ENCODE measurements around the gene MMP20. TPM values are rescaled to one million over a fixed set of nuclear protein-coding genes. Genes with fewer than 3 reads are reported as not detected.

Gene MMP20
- polyA plus RNA-seq, 4 donors: not detected

GRCh38 chr11:102596578-102596977 lies 28.6 kb downstream of the MMP20 start:
- DNase-seq (ENCODE audit: low read depth in 4 of 4, low spot score in 3 of 4): no peak

GRCh38 chr11:102592634-102593581 lies 32.2 kb downstream of the MMP20 start:
- no peak for DNase-seq (ENCODE audit: low read depth in 4 of 4, low spot score in 3 of 4)

GRCh38 chr11:102592131-102592530 lies 33.0 kb downstream of the MMP20 start:
- no peak for DNase-seq (ENCODE audit: low read depth in 4 of 4, low spot score in 3 of 4)

GRCh38 chr11:102591160-102591718 lies 33.9 kb downstream of the MMP20 start:
- no peak for DNase-seq (ENCODE audit: low read depth in 4 of 4, low spot score in 3 of 4)

GRCh38 chr11:102590276-102591049 lies 34.7 kb downstream of the MMP20 start:
- no peak for DNase-seq (ENCODE audit: low read depth in 4 of 4, low spot score in 3 of 4)

GRCh38 chr11:102589047-102589459 lies 36.1 kb downstream of the MMP20 start:
- no peak for DNase-seq (ENCODE audit: low read depth in 4 of 4, low spot score in 3 of 4)

GRCh38 chr11:102587722-102588121 lies 37.4 kb downstream of the MMP20 start:
- DNase-seq (ENCODE audit: low read depth in 4 of 4, low spot score in 3 of 4): no peak

- no peak for DNase-seq (ENCODE audit: low read depth in 4 of 4, low spot score in 3 of 4)
Observed at GRCh38 chr11:102583141-102583873, 41.8 kb downstream of the MMP20 start.

GRCh38 chr11:102582140-102582539 lies 43.0 kb downstream of the MMP20 start:
- DNase-seq (ENCODE audit: low read depth in 4 of 4, low spot score in 3 of 4): no peak

- peak in 2 of 4 donors; percentile 10 to 12 for DNase-seq (ENCODE audit: low read depth in 4 of 4, low spot score in 3 of 4)
Observed at GRCh38 chr11:102581066-102581465, 44.1 kb downstream of the MMP20 start.

GRCh38 chr11:102580185-102580951 lies 44.8 kb downstream of the MMP20 start:
- DNase-seq (ENCODE audit: low read depth in 4 of 4, low spot score in 3 of 4): no peak

- no peak for DNase-seq (ENCODE audit: low read depth in 4 of 4, low spot score in 3 of 4)
Observed at GRCh38 chr11:102577723-102578122, 47.4 kb downstream of the MMP20 start.

- no peak for DNase-seq (ENCODE audit: low read depth in 4 of 4, low spot score in 3 of 4)
Observed at GRCh38 chr11:102577182-102577581, 48.0 kb downstream of the MMP20 start.

- no peak for DNase-seq (ENCODE audit: low read depth in 4 of 4, low spot score in 3 of 4)
Observed at GRCh38 chr11:102576350-102576749, 48.8 kb downstream of the MMP20 start.

- no peak for DNase-seq (ENCODE audit: low read depth in 4 of 4, low spot score in 3 of 4)
Observed at GRCh38 chr11:102575012-102575411, 50.1 kb downstream of the MMP20 start.

GRCh38 chr11:102573851-102574250 lies 51.3 kb downstream of the MMP20 start:
- no peak for DNase-seq (ENCODE audit: low read depth in 4 of 4, low spot score in 3 of 4)

- DNase-seq (ENCODE audit: low read depth in 4 of 4, low spot score in 3 of 4): no peak
Observed at GRCh38 chr11:102572554-102573220, 52.4 kb downstream of the MMP20 start.

- no peak for DNase-seq (ENCODE audit: low read depth in 4 of 4, low spot score in 3 of 4)
Observed at GRCh38 chr11:102568851-102569250, 56.3 kb downstream of the MMP20 start.

GRCh38 chr11:102566112-102566511 lies 59.0 kb downstream of the MMP20 start:
- DNase-seq (ENCODE audit: low read depth in 4 of 4, low spot score in 3 of 4): no peak

All from right renal pelvis (tissue), 4 donors.